Natural killer cell (primary cell): ENCODE results near the gene TBCCD1. TPM values are rescaled to one million over a fixed set of nuclear protein-coding genes. Genes with fewer than 3 reads are reported as not detected.

Experiments
- ATAC-seq, 3 donors: fragments of 150-1000 bp in 2 of 3; fragments of 200-7000 bp in 1 of 3; cut with Tn5 transposase; 1 replicate in 1 of 3; 2 replicates in 2 of 3; pipeline ENCODE4 v1.10.0; 2021; ENCODE audit warnings: mild to moderate bottlenecking in 2 of 3, moderate library complexity in 2 of 3
- DNase-seq, 2 donors: peaks; one replicate each; pipeline versions ENCODE4 v3.0.0 to v3.0.0-alpha.2; 2013 to 2021; ENCODE audit warnings: mixed read lengths in 1 of 2
- H3K27ac ChIP-seq: one replicate; pipeline ENCODE4 v1.5.1; 2013; ENCODE audit warnings: mild to moderate bottlenecking, low read length
- H3K27me3 ChIP-seq: one replicate; pipeline ENCODE4 v1.6.1; 2013; ENCODE audit warnings: low read length; ENCODE audit not compliant: control insufficient read depth, insufficient read depth
- H3K36me3 ChIP-seq: one replicate; pipeline ENCODE4 v1.6.1; 2013; ENCODE audit warnings: low read length; ENCODE audit not compliant: control insufficient read depth, insufficient read depth
- H3K4me1 ChIP-seq: one replicate; pipeline ENCODE4 v1.6.1; 2013; ENCODE audit warnings: low read length; ENCODE audit not compliant: control insufficient read depth, insufficient read depth
- H3K4me3 ChIP-seq: one replicate; pipeline ENCODE4 v1.5.1; 2013; ENCODE audit warnings: low read length
- H3K9me3 ChIP-seq: one replicate; pipeline ENCODE4 v1.6.1; 2013; ENCODE audit warnings: low read length; ENCODE audit not compliant: control insufficient read depth, insufficient read depth
- H3K27ac Mint-ChIP-seq, 2 donors: one replicate each; pipeline ENCODE4 v1.8.0; 2022; ENCODE audit warnings: mild to moderate bottlenecking in 2 of 2, mixed read lengths in 2 of 2, moderate library complexity in 1 of 2
- H3K27me3 Mint-ChIP-seq, 2 donors: one replicate each; pipeline ENCODE4 v1.8.0; 2022; ENCODE audit warnings: low read depth in 2 of 2, mixed read lengths in 2 of 2
- H3K36me3 Mint-ChIP-seq: one replicate; pipeline ENCODE4 v1.8.0; 2022; ENCODE audit warnings: mixed read lengths
- H3K4me1 Mint-ChIP-seq, 2 donors: one replicate each; pipeline ENCODE4 v1.8.0; 2022; ENCODE audit warnings: mixed read lengths in 2 of 2
- H3K4me3 Mint-ChIP-seq: one replicate; pipeline ENCODE4 v1.8.0; 2022; ENCODE audit warnings: mild to moderate bottlenecking, moderate library complexity, mixed read lengths
- H3K9me3 Mint-ChIP-seq, 2 donors: one replicate each; pipeline ENCODE4 v1.8.0; 2022; ENCODE audit warnings: mixed read lengths in 2 of 2
- CTCF ChIP-seq: fragments of 200-600 bp; IDR thresholded peaks from one replicate; pipeline ENCODE4 v1.8.0; 2022; ENCODE audit warnings: antibody characterized with exemption
- WGBS: methylation state at CpG from one replicate; pipeline ENCODE4 v1.1.7; 2013; ENCODE audit warnings: missing lambda C conversion rate; ENCODE audit not compliant: insufficient coverage; 5-methylcytosine and 5-hydroxymethylcytosine counted together
- intact Hi-C: fragments of 100-400 bp; cut with micrococcal nuclease; formaldehyde crosslinking; loops from one replicate; pipeline ENCODE4 v1.14.2; 2022
- total RNA-seq, 4 donors: library from RNA; stranded (reverse); fragments of 120-200 nt in 1 of 4; gene quantifications; one replicate each; pipeline versions ENCODE4 v1.2.3 to v1.2.4, GENCODE V29; 2013 to 2022

TBCCD1 gene
- total RNA-seq, 3 donors from 2014 or later (not counting 1 experiment from before 2014, with no cell fraction given) = 16.8 to 23.0 (median 20.3) TPM

GRCh38 chr3:186530415-186530814, 36.7 kb downstream of the TBCCD1 start:
- Mint-ChIP-seq H3K27me3 (no peaks in the 10 kb centered on the region), H3K27ac (no peak overlapping the region), H3K36me3 (no peaks in the 10 kb centered on the region), H3K9me3 (no peaks in the 10 kb centered on the region), H3K4me3 (no peak overlapping the region), H3K4me1 (peaks cover 10 to 13% of the 10 kb centered on the region in 2 donors)
- DNase-seq = no peak
- Histone ChIP-seq H3K27ac (no peak overlapping the region), H3K36me3 (no peaks in the 10 kb centered on the region), H3K9me3 (no peaks in the 10 kb centered on the region), H3K4me3 (no peak overlapping the region), H3K27me3 (no peaks in the 10 kb centered on the region), H3K4me1 (peaks cover 25% of the 10 kb centered on the region)
- intact Hi-C loops = no loop called here
- TF ChIP-seq CTCF = no peak
- ATAC-seq = no peak

- DNase-seq (no peak), ATAC-seq (no peak)
- Histone ChIP-seq H3K27ac (no peak overlapping the region), H3K27me3 (no peaks in the 10 kb centered on the region), H3K4me3 (no peak overlapping the region), H3K9me3 (no peaks in the 10 kb centered on the region), H3K36me3 (no peaks in the 10 kb centered on the region), H3K4me1 (peaks cover 23% of the 10 kb centered on the region)
- H3K27ac Mint-ChIP-seq = no peak overlapping the region
- TF ChIP-seq CTCF = no peak
- H3K4me3 Mint-ChIP-seq = no peak overlapping the region
- no peaks in the 10 kb centered on the region for H3K36me3 Mint-ChIP-seq
- H3K9me3 Mint-ChIP-seq = no peaks in the 10 kb centered on the region
- 65% methylated on average over 11 of the region's 11 CpGs for WGBS
- H3K4me1 Mint-ChIP-seq = peaks cover 6 to 9% of the 10 kb centered on the region in 2 donors
- intact Hi-C loops = no loop called here
- peaks cover 0 to 2% of the 10 kb centered on the region in 2 donors for H3K27me3 Mint-ChIP-seq
Observed at GRCh38 chr3:186529201-186529999, 37.7 kb downstream of the TBCCD1 start.

- H3K9me3 Mint-ChIP-seq = no peaks in the 10 kb centered on the region
- H3K4me3 ChIP-seq = no peak overlapping the region
- no peak for ATAC-seq
- 51% methylated on average over 6 of the region's 6 CpGs for WGBS
- H3K27me3 ChIP-seq = no peaks in the 10 kb centered on the region
- DNase-seq = no peak
- H3K27ac Mint-ChIP-seq = no peak overlapping the region
- H3K36me3 Mint-ChIP-seq = no peaks in the 10 kb centered on the region
- no peak for TF ChIP-seq CTCF
- no peaks in the 10 kb centered on the region for H3K36me3 ChIP-seq
- peak overlapping the region; percentile 59 for H3K27ac ChIP-seq
- intact Hi-C loops = no loop called here
- peaks cover 0 to 7% of the 10 kb centered on the region in 2 donors for H3K4me1 Mint-ChIP-seq
- H3K4me1 ChIP-seq = peaks cover 14% of the 10 kb centered on the region
- H3K27me3 Mint-ChIP-seq = peaks cover 0 to 2% of the 10 kb centered on the region in 2 donors
- H3K9me3 ChIP-seq = no peaks in the 10 kb centered on the region
- H3K4me3 Mint-ChIP-seq = no peak overlapping the region
Observed at GRCh38 chr3:186526256-186526606, 40.9 kb downstream of the TBCCD1 start.
